Fibroblast of skin of right biceps (primary cell): ENCODE measurements around the gene KCNK16.

Experiments used
- DNase-seq: peaks from one replicate; pipeline ENCODE4 v3.0.0-alpha.2; 2013

Gene KCNK16

GRCh38 chr6:39273406-39273821 lies 49.1 kb downstream of the KCNK16 start:
- DNase-seq = no peak

GRCh38 chr6:39269961-39270360 lies 52.5 kb downstream of the KCNK16 start:
- DNase-seq = no peak

GRCh38 chr6:39268721-39269120 lies 53.8 kb downstream of the KCNK16 start:
- no peak for DNase-seq

- no peak for DNase-seq
Observed at GRCh38 chr6:39268171-39268570, 54.3 kb downstream of the KCNK16 start.

- no peak for DNase-seq
Observed at GRCh38 chr6:39266782-39267355, 55.6 kb downstream of the KCNK16 start.

GRCh38 chr6:39266375-39266774 lies 56.1 kb downstream of the KCNK16 start:
- DNase-seq = no peak
